Measurements from ENCODE around the gene CLCN2. TPM values are rescaled to one million over a fixed set of nuclear protein-coding genes. Genes with fewer than 3 reads are reported as not detected.
A peak's percentile ranks its signal among the peaks of the same experiment; 100 is the strongest.

CLCN2 gene
- total and polyA plus RNA-seq, 2 of the 8 experiments (the other 6 are each of a cell fraction or from before 2014, with no cell fraction given), result 13.7 to 16.1 TPM

GRCh38 chr3:184371570-184372018, 10.2 kb upstream of the CLCN2 start:
- Histone ChIP-seq H3K4me3 (ENCODE audit: extremely low read depth in 1 of 4, insufficient read depth in 2 of 4, low read depth in 3 of 4, low read length in 4 of 4) (no peak overlapping the region), H2AFZ (ENCODE audit: low read length) (no peak overlapping the region), H2BK15ac (ENCODE audit: low read length) (no peak overlapping the region), H3K27ac (ENCODE audit: low read depth, low read length) (no peak overlapping the region), H4K5ac (ENCODE audit: insufficient read length, low read depth, low read length) (no peak overlapping the region), H3K36me3 (ENCODE audit: control insufficient read depth in 2 of 4, insufficient read depth in 4 of 4, low read length in 3 of 4) (peaks cover 6 to 21% (median 17%) of the 10 kb centered on the region in 4 experiments; a peak in 7 of 8 replicates), H3K23me2 (ENCODE audit: low read depth, low read length) (no peaks in the 10 kb centered on the region), H3K4me2 (ENCODE audit: insufficient read depth in 1 of 2, low read depth in 2 of 2, low read length in 2 of 2) (peak overlapping the region in 1 of 2 experiments; percentile 24; a peak in 1 of 4 replicates), H2BK5ac (ENCODE audit: low read depth, low read length) (no peak overlapping the region), H2BK120ac (replicated peaks; ENCODE audit: low read depth, low read length) (no peak overlapping the region), H3K9me3 (ENCODE audit: insufficient read depth in 2 of 2, low read depth in 1 of 2, low read length in 1 of 2) (no peaks in the 10 kb centered on the region), H3K23ac (ENCODE audit: insufficient read length) (no peak overlapping the region), H4K8ac (ENCODE audit: extremely low read depth, insufficient read depth, low read length) (no peak overlapping the region), H4K20me1 (replicated peaks in 1 of 2; ENCODE audit: control insufficient read depth in 1 of 2, insufficient read depth in 2 of 2, low read length in 2 of 2) (peaks cover 2 to 12% of the 10 kb centered on the region in 2 experiments), H2AK5ac (ENCODE audit: low read depth, low read length) (no peak overlapping the region), H3K18ac (ENCODE audit: extremely low read depth, low read length) (no peak overlapping the region), H3K14ac (ENCODE audit: insufficient read length) (no peak overlapping the region), H3K4ac (replicated peaks; ENCODE audit: insufficient read length, low read depth, low read length) (no peak overlapping the region), H3K79me1 (ENCODE audit: low read depth, low read length) (no peaks in the 10 kb centered on the region), H3K4me1 (replicated peaks in 1 of 4; ENCODE audit: control insufficient read depth in 3 of 4, insufficient read depth in 4 of 4, low read length in 3 of 4) (peaks cover 3 to 8% (median 6%) of the 10 kb centered on the region in 4 experiments; a peak in 6 of 7 replicates), H2BK12ac (ENCODE audit: low read depth, low read length) (no peak overlapping the region), H3K27me3 (replicated peaks in 1 of 4; ENCODE audit: control insufficient read depth in 3 of 4, extremely low read depth in 1 of 4, insufficient read depth in 3 of 4, low read length in 3 of 4) (no peaks in the 10 kb centered on the region; a peak in 1 of 7 replicates), H3K56ac (replicated peaks; ENCODE audit: insufficient read length, low read depth, low read length) (no peak overlapping the region), H3K79me2 (ENCODE audit: control insufficient read depth in 1 of 2, insufficient read depth in 2 of 2, low read length in 2 of 2) (no peaks in the 10 kb centered on the region), H2BK20ac (ENCODE audit: low read length) (no peak overlapping the region), H3K9ac (replicated peaks in 1 of 4; ENCODE audit: extremely low read depth in 1 of 4, low read depth in 3 of 4, low read length in 3 of 4) (no peak overlapping the region), H4K91ac (replicated peaks; ENCODE audit: insufficient read length, low read length) (no peak overlapping the region)
- ChIA-PET POLR2A (ENCODE audit: partially characterized antibody) (interaction anchor here (0.7 to 4.2 kb wide), 10 partner anchors 10 to 185 kb away, joined by 3 to 32 read pairs (median 3); partner anchors contain the start of genes CLCN2, FAM131A and POLR2H), CTCF (ENCODE audit: partially characterized antibody) (interaction anchor here (0.5 to 11.5 kb wide), 51 partner anchors 8 to 444 kb away, joined by 3 to 223 read pairs (median 6); partner anchors contain the start of genes CHRD, CLCN2 and FAM131A)
- WGBS, 2 experiments (ENCODE audit: extremely low coverage in 1 of 2, insufficient coverage in 1 of 2, insufficient read length in 1 of 2, insufficient replicate concordance in 2 of 2, low coverage in 1 of 2, low lambda C conversion rate in 2 of 2, missing lambda C conversion rate in 1 of 2), result 54% methylated on average over 5 of the region's 5 CpGs; no CpG with 5 or more reads in 1 of the 2 experiments
- DNase-seq (ENCODE audit: low read depth in 1 of 2, low spot score in 2 of 2) (peak; percentile 77 to 79), FAIRE-seq (peak; percentile 81)
- TF ChIP-seq HDAC6 (IDR thresholded peaks at IDR 0.05; ENCODE audit: low read depth, low read length), result no peak
- TF ChIP-seq EGR1 (IDR thresholded peaks at IDR 0.05; ENCODE audit: borderline replicate concordance, low read depth, low read length), result no peak
- no peak for TF ChIP-seq RXRA (IDR thresholded peaks at IDR 0.05; ENCODE audit: insufficient read depth, low read depth, low read length)
- peak; percentile 96 to 99; a peak in 3 of 4 replicates for TF ChIP-seq SIN3A (conservative IDR thresholded peaks at IDR 0.05 in 1 of 2, IDR thresholded peaks at IDR 0.05 in 1 of 2; ENCODE audit: low read depth in 1 of 2, low read length in 2 of 2)
- no peak for TF ChIP-seq SIRT6 (IDR thresholded peaks at IDR 0.05; ENCODE audit: low read length)
- TF ChIP-seq GTF2F1 (IDR thresholded peaks at IDR 0.05; ENCODE audit: borderline replicate concordance, low read depth, low read length), result no peak
- TF ChIP-seq CTBP2 (IDR thresholded peaks at IDR 0.05; ENCODE audit: borderline replicate concordance, insufficient read depth, insufficient read length, low read length), result no peak
- no peak for TF ChIP-seq FOSL1 (IDR thresholded peaks at IDR 0.05; ENCODE audit: insufficient read depth, low read depth, low read length)
- no peak for TF ChIP-seq TBP (IDR thresholded peaks at IDR 0.05; ENCODE audit: low read depth, low read length)
- no peak for TF ChIP-seq HDAC2 (IDR thresholded peaks at IDR 0.05; ENCODE audit: borderline replicate concordance in 1 of 2, low read depth in 2 of 2, low read length in 2 of 2)
- no peak for TF ChIP-seq RFX5 (IDR thresholded peaks at IDR 0.05; ENCODE audit: borderline replicate concordance, low read depth, low read length)
- TF ChIP-seq ATF3 (IDR thresholded peaks at IDR 0.05; ENCODE audit: insufficient read depth, low read depth, low read length), result no peak
